OCI-LY7 (cell line): Measurements from ENCODE around the gene DENND2A. TPM values are rescaled to one million over a fixed set of nuclear protein-coding genes. Genes with fewer than 3 reads are reported as not detected.

Experiments
- BruUV-seq: library from RNA; stranded (reverse); fragments of 400-500 nt; replicated peaks from 2 replicates; lab custom pipeline; 2021; lab: Mats Ljungman, UMichigan
- CTCF ChIA-PET: fragments of 300-600 bp; sonication (Branson Sonifier 250); formaldehyde crosslinking; loops from one replicate; lab custom pipeline; 2022; ENCODE audit warnings: antibody characterized with exemption; ENCODE audit not compliant: unreplicated experiment; lab: Charles Lee
- POLR2A ChIA-PET: fragments of 300-600 bp; sonication (Branson Sonifier 250); formaldehyde crosslinking; loops from one replicate; lab custom pipeline; 2022; ENCODE audit warnings: antibody characterized with exemption; lab: Charles Lee
- DNase-seq: peaks from one replicate; pipeline ENCODE4 v3.0.0-alpha.2; 2015; ENCODE audit warnings: low spot score
- H2AFZ ChIP-seq: fragments of 200-600 bp; sonication (generic), shearing (Covaris generic); 2 replicates; pipeline ENCODE4 v1.6.1; 2014; ENCODE audit warnings: mild to moderate bottlenecking, antibody characterized with exemption, low read length, moderate library complexity
- H3K27ac ChIP-seq: fragments of 200-600 bp; sonication (generic); 2 replicates; pipeline ENCODE4 v1.5.1; 2014; ENCODE audit warnings: mixed run types, low read depth, mild to moderate bottlenecking, moderate library complexity, low read length, inconsistent platforms; ENCODE audit not compliant: poor library complexity, severe bottlenecking
- H3K36me3 ChIP-seq: fragments of 200-600 bp; sonication (generic); 2 replicates; pipeline ENCODE4 v1.6.1; 2014; ENCODE audit warnings: mild to moderate bottlenecking, antibody characterized with exemption, low read length, moderate library complexity, mixed read lengths; ENCODE audit not compliant: insufficient read depth
- H3K4me1 ChIP-seq: fragments of 200-600 bp; sonication (generic); 2 replicates; pipeline ENCODE4 v1.5.1; 2014; ENCODE audit warnings: mild to moderate bottlenecking, low read length; ENCODE audit not compliant: insufficient read depth, poor library complexity, severe bottlenecking
- H3K4me2 ChIP-seq: fragments of 200-600 bp; sonication (generic); 2 replicates; pipeline ENCODE4 v1.6.1; 2014; ENCODE audit warnings: mild to moderate bottlenecking, low read length
- H3K4me3 ChIP-seq: fragments of 200-600 bp; sonication (generic); 2 replicates; pipeline ENCODE4 v1.5.1; 2014; ENCODE audit warnings: mild to moderate bottlenecking, low read depth, low read length; ENCODE audit not compliant: poor library complexity, severe bottlenecking
- H3K79me2 ChIP-seq: fragments of 200-600 bp; sonication (generic); 2 replicates; pipeline ENCODE4 v1.6.1; 2016; ENCODE audit warnings: low read depth, mild to moderate bottlenecking, low read length, moderate library complexity, mixed read lengths; ENCODE audit not compliant: insufficient read depth
- H3K9me2 ChIP-seq: fragments of 200-600 bp; sonication (generic); 2 replicates; pipeline ENCODE4 v1.6.1; 2016; ENCODE audit warnings: mild to moderate bottlenecking, low read length, mixed read lengths; ENCODE audit not compliant: insufficient read depth
- H3K9me3 ChIP-seq: fragments of 200-600 bp; sonication (generic); 2 replicates; pipeline ENCODE4 v1.6.1; 2014; ENCODE audit warnings: mild to moderate bottlenecking, mixed run types, low read length, mixed read lengths
- H4K20me1 ChIP-seq: fragments of 200-600 bp; sonication (generic); 2 replicates; pipeline ENCODE4 v1.6.1; 2014; ENCODE audit warnings: mild to moderate bottlenecking, antibody characterized with exemption, low read length, moderate library complexity, mixed read lengths; ENCODE audit not compliant: insufficient read depth
- EZH2phosphoT487 ChIP-seq: fragments of 200-600 bp; sonication (generic); IDR thresholded peaks from 2 replicates; pipeline ENCODE4 v1.6.1; 2018; ENCODE audit warnings: low read depth, borderline replicate concordance, mild to moderate bottlenecking, mixed run types, antibody characterized with exemption, low read length, moderate library complexity, mixed read lengths
- intact Hi-C: fragments of 100-400 bp; cut with micrococcal nuclease; formaldehyde crosslinking; loops from one replicate; pipeline ENCODE4 v1.10.0; 2022; ENCODE audit not compliant: unreplicated experiment
- total RNA-seq, 2 experiments: library from RNA; depleted of rRNA in 1 of 2; stranded (reverse); fragments of >200 nt in 1 of 2; shearing (Covaris generic) in 1 of 2; gene quantifications; 2 replicates each; pipeline ENCODE4 v1.2.3, GENCODE V29; 2014 to 2022
- TF ChIP-seq, protein P1 (sequence below): fragments of 200-600 bp; sonication (generic); conservative IDR thresholded peaks from 2 replicates; pipeline ENCODE4 v1.5.1; 2014; ENCODE audit warnings: mild to moderate bottlenecking, antibody characterized with exemption, low read length, moderate library complexity, mixed read lengths

DENND2A gene
- total RNA-seq, 2 experiments from 2014 or later, result 0.13 to 0.35 TPM

DNA sequence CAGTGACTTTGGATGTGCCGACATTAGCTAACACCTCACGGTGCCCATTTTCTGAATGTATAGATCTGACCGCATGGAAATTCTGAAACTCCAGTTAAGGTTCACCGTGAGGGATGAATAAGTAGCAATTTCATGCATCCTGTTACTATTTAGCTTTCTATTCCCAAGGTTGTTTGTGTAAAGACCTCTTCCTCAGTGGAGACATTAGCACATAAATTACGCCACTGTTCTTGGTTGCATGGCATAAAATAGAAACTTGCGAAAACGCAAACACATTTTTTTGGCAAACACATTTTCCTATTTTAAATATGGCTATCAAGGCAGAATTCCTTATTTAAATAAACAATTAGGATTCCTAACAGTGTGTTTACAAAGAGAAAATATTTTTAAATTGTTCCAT lies 36.5 kb downstream of the DENND2A start:
- no peak overlapping the region for H3K4me2 ChIP-seq
- no TSS peak for BruUV-seq
- CTCF ChIA-PET, result no interaction called here
- H3K27ac ChIP-seq, result no peak overlapping the region
- H2AFZ ChIP-seq, result no peak overlapping the region
- intact Hi-C loops, result no loop called here
- POLR2A ChIA-PET, result no interaction called here
- TF ChIP-seq, protein P1, sequence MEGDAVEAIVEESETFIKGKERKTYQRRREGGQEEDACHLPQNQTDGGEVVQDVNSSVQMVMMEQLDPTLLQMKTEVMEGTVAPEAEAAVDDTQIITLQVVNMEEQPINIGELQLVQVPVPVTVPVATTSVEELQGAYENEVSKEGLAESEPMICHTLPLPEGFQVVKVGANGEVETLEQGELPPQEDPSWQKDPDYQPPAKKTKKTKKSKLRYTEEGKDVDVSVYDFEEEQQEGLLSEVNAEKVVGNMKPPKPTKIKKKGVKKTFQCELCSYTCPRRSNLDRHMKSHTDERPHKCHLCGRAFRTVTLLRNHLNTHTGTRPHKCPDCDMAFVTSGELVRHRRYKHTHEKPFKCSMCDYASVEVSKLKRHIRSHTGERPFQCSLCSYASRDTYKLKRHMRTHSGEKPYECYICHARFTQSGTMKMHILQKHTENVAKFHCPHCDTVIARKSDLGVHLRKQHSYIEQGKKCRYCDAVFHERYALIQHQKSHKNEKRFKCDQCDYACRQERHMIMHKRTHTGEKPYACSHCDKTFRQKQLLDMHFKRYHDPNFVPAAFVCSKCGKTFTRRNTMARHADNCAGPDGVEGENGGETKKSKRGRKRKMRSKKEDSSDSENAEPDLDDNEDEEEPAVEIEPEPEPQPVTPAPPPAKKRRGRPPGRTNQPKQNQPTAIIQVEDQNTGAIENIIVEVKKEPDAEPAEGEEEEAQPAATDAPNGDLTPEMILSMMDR, result no peak
- no peak for TF ChIP-seq EZH2phosphoT487
- H3K9me3 ChIP-seq, result no peaks in the 10 kb centered on the region
- H4K20me1 ChIP-seq, result no peaks in the 10 kb centered on the region
- H3K36me3 ChIP-seq, result no peaks in the 10 kb centered on the region
- no peak for DNase-seq
- H3K79me2 ChIP-seq, result no peaks in the 10 kb centered on the region
- no peaks in the 10 kb centered on the region for H3K4me1 ChIP-seq
- H3K4me3 ChIP-seq, result no peak overlapping the region
- no peaks in the 10 kb centered on the region for H3K9me2 ChIP-seq

DNA sequence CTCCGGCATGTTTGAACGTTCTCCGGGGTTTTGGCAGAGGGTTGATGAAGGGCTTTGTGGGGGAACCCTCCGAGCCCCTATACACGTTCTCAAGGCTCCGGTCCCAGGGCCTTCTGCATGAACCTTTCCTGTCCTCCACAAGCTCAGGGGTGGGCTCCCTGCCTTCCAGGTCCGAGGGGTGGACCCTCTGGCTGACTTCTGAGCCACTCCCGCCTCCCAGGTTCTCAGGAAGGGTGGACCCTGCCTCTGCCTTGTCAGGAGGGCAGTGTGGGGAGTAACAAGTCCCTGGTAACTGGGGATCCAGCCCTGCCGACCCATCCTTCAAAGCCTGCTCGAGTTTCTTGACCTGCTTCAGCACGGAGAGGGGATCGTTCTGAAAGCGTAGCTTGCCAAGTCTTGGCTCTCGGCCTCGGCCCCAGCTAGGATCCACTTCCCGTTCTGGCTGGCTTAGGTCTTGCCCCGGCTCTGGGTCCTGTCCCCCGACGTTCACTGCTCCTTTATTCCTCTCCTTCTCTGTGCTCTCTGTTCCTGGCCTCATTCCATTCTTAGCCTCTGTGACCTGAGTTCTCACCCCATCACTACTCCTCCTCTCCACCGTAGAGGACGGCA lies 38.9 kb downstream of the DENND2A start:
- no peak for DNase-seq
- Histone ChIP-seq H3K9me2 (no peaks in the 10 kb centered on the region), H3K4me3 (no peak overlapping the region), H3K27ac (no peak overlapping the region), H3K4me2 (no peak overlapping the region), H3K4me1 (no peaks in the 10 kb centered on the region), H3K9me3 (no peaks in the 10 kb centered on the region), H4K20me1 (no peaks in the 10 kb centered on the region), H3K79me2 (no peaks in the 10 kb centered on the region), H3K36me3 (no peaks in the 10 kb centered on the region), H2AFZ (no peak overlapping the region)
- intact Hi-C loops, result no loop called here
- TF ChIP-seq, protein P1, result no peak
- no peak for TF ChIP-seq EZH2phosphoT487
- ChIA-PET POLR2A (no interaction called here), CTCF (no interaction called here)
- no TSS peak for BruUV-seq

DNA sequence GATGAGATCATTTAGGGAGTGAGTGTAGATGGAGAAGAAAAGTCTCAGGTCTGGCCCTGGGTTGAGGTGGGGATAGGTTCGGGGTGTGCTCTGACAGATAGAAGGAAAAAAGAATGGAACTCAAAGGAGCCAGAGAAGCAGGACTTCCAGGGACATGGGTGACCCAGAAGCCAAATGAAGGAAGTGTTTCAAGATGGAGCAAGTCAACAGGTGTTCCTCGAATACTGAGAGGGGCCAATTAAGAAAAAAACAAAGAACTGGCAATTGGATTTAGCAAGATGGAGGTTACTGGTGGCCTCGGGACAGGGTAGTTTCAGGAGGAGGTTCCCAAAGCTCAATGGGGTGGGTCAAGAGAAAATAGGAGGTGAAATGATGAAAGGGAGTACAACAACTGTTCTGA lies 40.3 kb downstream of the DENND2A start:
- Histone ChIP-seq H3K36me3 (no peaks in the 10 kb centered on the region), H3K79me2 (no peaks in the 10 kb centered on the region), H3K27ac (no peak overlapping the region), H4K20me1 (no peaks in the 10 kb centered on the region), H3K4me2 (no peak overlapping the region), H3K9me3 (no peaks in the 10 kb centered on the region), H3K4me3 (no peak overlapping the region), H3K9me2 (no peaks in the 10 kb centered on the region), H2AFZ (no peak overlapping the region), H3K4me1 (no peaks in the 10 kb centered on the region)
- POLR2A ChIA-PET, result interaction anchor here (0.7 kb wide), 1 partner anchor 1018 kb away, joined by 3 read pairs; no protein-coding TSS in a partner anchor
- TF ChIP-seq, protein P1, result no peak
- TF ChIP-seq EZH2phosphoT487, result no peak
- no peak for DNase-seq
- intact Hi-C loops, result no loop called here
- CTCF ChIA-PET, result no interaction called here
- no TSS peak for BruUV-seq
